SK-N-SH (cell line): ENCODE data around the gene LHX5. TPM values are rescaled to one million over a fixed set of nuclear protein-coding genes. Genes with fewer than 3 reads are reported as not detected.

ENCODE experiments used
- CTCF ChIA-PET: fragments of 300-600, 350-600 bp; formaldehyde crosslinking; extraction: SDS; loops from one replicate; lab custom pipeline; 2021; lab: Yijun Ruan, JAX
- POLR2A ChIA-PET: fragments of 350-600 bp; sonication (Branson Sonifier 250); formaldehyde crosslinking; extraction: SDS; loops from one replicate; lab custom pipeline; 2020; ENCODE audit warnings: antibody characterized with exemption, inconsistent platforms; lab: Yijun Ruan, JAX
- DNase-seq: peaks from one replicate; pipeline ENCODE4 v3.0.0; 2012
- H2AFZ ChIP-seq: fragments of 200-600 bp; sonication (generic); 2 replicates; pipeline ENCODE4 v1.8.1; 2016; ENCODE audit warnings: antibody characterized with exemption, mild to moderate bottlenecking, low read depth
- H3F3A ChIP-seq: fragments of 200-600 bp; sonication (generic); replicated peaks from 2 replicates; pipeline ENCODE3; 2016; ENCODE audit warnings: antibody characterized with exemption, mild to moderate bottlenecking; ENCODE audit not compliant: insufficient read depth
- H3K27ac ChIP-seq, 2 experiments: fragments of 200-500 bp in 1 of 2; fragments of 200-600 bp in 1 of 2; sonication (Bioruptor generic) in 1 of 2; sonication (generic), shearing (Covaris generic) in 1 of 2; 2 replicates each; pipeline versions ENCODE4 v1.5.1 to v1.6.1; 2014 to 2016; ENCODE audit warnings: low read depth in 2 of 2, inconsistent platforms in 1 of 2, low read length in 1 of 2, mild to moderate bottlenecking in 1 of 2, mixed read lengths in 1 of 2
- H3K27me3 ChIP-seq: fragments of 200-600 bp; sonication (generic), shearing (Covaris generic); 2 replicates; pipeline ENCODE4 v1.6.1; 2016; ENCODE audit warnings: mixed run types; ENCODE audit not compliant: insufficient read depth
- H3K36me3 ChIP-seq, 2 experiments: fragments of 200-500 bp in 1 of 2; fragments of 200-600 bp in 1 of 2; sonication (Bioruptor generic) in 1 of 2; sonication (generic) in 1 of 2; replicated peaks in 1 of 2; 2 replicates each; pipeline versions ENCODE3 to v1.5.1; 2014 to 2016; ENCODE audit warnings: low read length in 1 of 2, mild to moderate bottlenecking in 1 of 2; ENCODE audit not compliant: insufficient read depth in 2 of 2, control insufficient read depth in 1 of 2
- H3K4me1 ChIP-seq, 2 experiments: fragments of 200-500 bp in 1 of 2; fragments of 200-600 bp in 1 of 2; sonication (Bioruptor generic) in 1 of 2; sonication (generic), shearing (Covaris generic) in 1 of 2; 2 replicates each; pipeline versions ENCODE4 v1.5.1 to v1.6.1; 2014 to 2016; ENCODE audit warnings: low read depth in 1 of 2, low read length in 1 of 2, mixed run types in 1 of 2; ENCODE audit not compliant: insufficient read depth in 2 of 2, control insufficient read depth in 1 of 2
- H3K4me2 ChIP-seq: fragments of 200-600 bp; sonication (generic), shearing (Covaris generic); 2 replicates; pipeline ENCODE4 v1.6.1; 2017; ENCODE audit warnings: mixed run types
- H3K4me3 ChIP-seq, 2 experiments: fragments of 200-500 bp in 1 of 2; fragments of 200-600 bp in 1 of 2; sonication (Bioruptor generic) in 1 of 2; sonication (generic), shearing (Covaris generic) in 1 of 2; 2 replicates each; pipeline versions ENCODE4 v1.5.1 to v1.8.1; 2014 to 2016; ENCODE audit warnings: low read depth in 2 of 2, inconsistent platforms in 1 of 2, low read length in 1 of 2, mild to moderate bottlenecking in 1 of 2, mixed read lengths in 1 of 2, moderate library complexity in 1 of 2
- H3K79me2 ChIP-seq: fragments of 200-600 bp; sonication (generic); 2 replicates; pipeline ENCODE4 v1.8.1; 2017; ENCODE audit warnings: mild to moderate bottlenecking; ENCODE audit not compliant: insufficient read depth
- H3K9ac ChIP-seq: fragments of 200-600 bp; sonication (generic); 2 replicates; pipeline ENCODE4 v1.6.1; 2017; ENCODE audit warnings: mixed run types
- H3K9me2 ChIP-seq: fragments of 200-600 bp; sonication (generic); 2 replicates; pipeline ENCODE4 v1.6.1; 2017; ENCODE audit warnings: mixed run types
- H3K9me3 ChIP-seq: fragments of 200-600 bp; sonication (generic); 2 replicates; pipeline ENCODE4 v1.6.1; 2017; ENCODE audit warnings: mixed run types, mild to moderate bottlenecking, moderate library complexity
- H4K20me1 ChIP-seq: fragments of 200-600 bp; sonication (generic); 2 replicates; pipeline ENCODE4 v1.6.1; 2017; ENCODE audit warnings: mild to moderate bottlenecking, mixed run types; ENCODE audit not compliant: insufficient read depth
- EP300 ChIP-seq, 2 experiments: IDR thresholded peaks; 2 replicates each; pipeline versions ENCODE4 v1.4.0 to v1.6.1; 2012; ENCODE audit warnings: borderline replicate concordance in 1 of 2, low read depth in 1 of 2, low read length in 1 of 2
- EZH2phosphoT487 ChIP-seq: fragments of 200-600 bp; sonication (generic); IDR thresholded peaks from 2 replicates; pipeline ENCODE4 v1.6.1; 2017; ENCODE audit warnings: low read depth, mixed run types, mild to moderate bottlenecking, antibody characterized with exemption, moderate library complexity, borderline replicate concordance
- FOSL2 ChIP-seq: IDR thresholded peaks from 2 replicates; pipeline ENCODE4 v1.4.0; 2012; ENCODE audit warnings: low read depth, mild to moderate bottlenecking, moderate library complexity, borderline replicate concordance
- GABPA ChIP-seq: IDR thresholded peaks from 2 replicates; pipeline ENCODE4 v1.4.0; 2012; ENCODE audit warnings: low read depth, mild to moderate bottlenecking
- MEF2A ChIP-seq: IDR thresholded peaks from 2 replicates; pipeline ENCODE4 v1.4.0; 2012; ENCODE audit warnings: low read depth, borderline replicate concordance
- MXI1 ChIP-seq: IDR thresholded peaks from 2 replicates; pipeline ENCODE4 v1.6.1; 2012; ENCODE audit warnings: mild to moderate bottlenecking, low read depth, low read length, improper control_type of control experiment
- POLR2AphosphoS5 ChIP-seq: IDR thresholded peaks from 2 replicates; pipeline ENCODE4 v1.6.1; 2012; ENCODE audit warnings: low read depth, low read length
- RAD21 ChIP-seq: IDR thresholded peaks from 2 replicates; pipeline ENCODE4 v1.6.1; 2012; ENCODE audit warnings: mild to moderate bottlenecking, low read length
- RXRA ChIP-seq: IDR thresholded peaks from 2 replicates; pipeline ENCODE4 v1.4.0; 2012; ENCODE audit warnings: low read depth, mild to moderate bottlenecking, borderline replicate concordance
- SMC3 ChIP-seq: IDR thresholded peaks from 2 replicates; pipeline ENCODE4 v1.6.1; 2012; ENCODE audit warnings: low read depth, low read length, improper control_type of control experiment
- TEAD4 ChIP-seq: IDR thresholded peaks from 2 replicates; pipeline ENCODE4 v1.4.0; 2012; ENCODE audit warnings: mild to moderate bottlenecking, borderline replicate concordance; ENCODE audit not compliant: insufficient read depth
- YY1 ChIP-seq: IDR thresholded peaks from 2 replicates; pipeline ENCODE4 v1.4.0; 2012; ENCODE audit warnings: low read depth, mild to moderate bottlenecking
- WGBS: methylation state at CpG from one replicate; pipeline ENCODE4 v1.1.6; 2017; ENCODE audit warnings: low lambda C conversion rate; 5-methylcytosine and 5-hydroxymethylcytosine counted together
- polyA plus RNA-seq, 3 experiments: library from polyadenylated mRNA; depleted of rRNA; stranded (reverse); fragments of >200 nt; gene quantifications; 2 replicates each; pipeline ENCODE4 v1.2.3, GENCODE V29; 2012
- TF ChIP-seq, protein P1 (sequence below): IDR thresholded peaks from 2 replicates; pipeline ENCODE4 v1.4.0; 2012; ENCODE audit warnings: low read depth, borderline replicate concordance
- TF ChIP-seq, protein P2 (sequence below): IDR thresholded peaks from 2 replicates; pipeline ENCODE4 v1.4.0; 2012; ENCODE audit warnings: low read depth, borderline replicate concordance

The LHX5 gene
- polyA plus RNA-seq, 1 of the 3 experiments (the other 2 are of a cell fraction) = not detected

DNA sequence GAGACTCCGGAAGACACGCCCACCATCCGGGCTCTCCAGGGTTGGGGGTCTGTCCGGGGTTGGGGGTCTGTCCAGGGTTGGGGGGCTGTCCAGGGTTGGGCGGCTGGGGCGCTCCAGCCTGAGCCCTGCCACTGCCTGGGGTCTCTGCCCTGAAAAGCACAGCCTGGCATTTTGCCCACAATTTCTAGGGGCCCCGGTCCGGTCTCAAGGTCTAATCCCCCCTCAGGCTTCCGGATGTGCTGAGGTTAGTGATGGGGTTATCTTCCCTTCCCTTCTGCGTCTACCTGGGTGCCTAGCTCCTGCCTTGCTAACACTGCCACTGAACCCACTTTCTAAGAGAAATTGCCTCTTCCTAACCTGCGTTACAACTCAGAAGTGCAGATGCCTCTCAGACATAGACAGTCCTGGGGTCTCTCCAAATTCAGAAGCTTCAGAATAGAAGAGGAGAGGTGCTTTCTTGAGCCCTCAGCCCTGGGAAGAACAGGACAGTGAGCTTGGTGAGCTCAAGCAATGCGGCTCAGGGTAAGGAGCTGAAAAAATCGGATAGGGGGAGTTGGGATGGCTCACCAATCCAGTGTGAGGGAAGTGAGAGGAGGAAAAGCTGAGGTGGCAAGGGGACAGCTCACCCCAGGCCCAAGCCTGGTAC is 5.7 kb downstream of the LHX5 start:
- TF ChIP-seq MEF2A (no peak), EP300 (IDR thresholded peaks at IDR 0.05; ENCODE audit: borderline replicate concordance in 1 of 2, low read depth in 1 of 2, low read length in 1 of 2) (no peak), RAD21 (no peak), RXRA (no peak), GABPA (no peak), MXI1 (no peak), EZH2phosphoT487 (no peak), FOSL2 (no peak), POLR2AphosphoS5 (no peak), YY1 (no peak)
- TF ChIP-seq, protein P1, sequence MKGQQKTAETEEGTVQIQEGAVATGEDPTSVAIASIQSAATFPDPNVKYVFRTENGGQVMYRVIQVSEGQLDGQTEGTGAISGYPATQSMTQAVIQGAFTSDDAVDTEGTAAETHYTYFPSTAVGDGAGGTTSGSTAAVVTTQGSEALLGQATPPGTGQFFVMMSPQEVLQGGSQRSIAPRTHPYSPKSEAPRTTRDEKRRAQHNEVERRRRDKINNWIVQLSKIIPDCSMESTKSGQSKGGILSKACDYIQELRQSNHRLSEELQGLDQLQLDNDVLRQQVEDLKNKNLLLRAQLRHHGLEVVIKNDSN = no peak
- TF ChIP-seq, protein P2, sequence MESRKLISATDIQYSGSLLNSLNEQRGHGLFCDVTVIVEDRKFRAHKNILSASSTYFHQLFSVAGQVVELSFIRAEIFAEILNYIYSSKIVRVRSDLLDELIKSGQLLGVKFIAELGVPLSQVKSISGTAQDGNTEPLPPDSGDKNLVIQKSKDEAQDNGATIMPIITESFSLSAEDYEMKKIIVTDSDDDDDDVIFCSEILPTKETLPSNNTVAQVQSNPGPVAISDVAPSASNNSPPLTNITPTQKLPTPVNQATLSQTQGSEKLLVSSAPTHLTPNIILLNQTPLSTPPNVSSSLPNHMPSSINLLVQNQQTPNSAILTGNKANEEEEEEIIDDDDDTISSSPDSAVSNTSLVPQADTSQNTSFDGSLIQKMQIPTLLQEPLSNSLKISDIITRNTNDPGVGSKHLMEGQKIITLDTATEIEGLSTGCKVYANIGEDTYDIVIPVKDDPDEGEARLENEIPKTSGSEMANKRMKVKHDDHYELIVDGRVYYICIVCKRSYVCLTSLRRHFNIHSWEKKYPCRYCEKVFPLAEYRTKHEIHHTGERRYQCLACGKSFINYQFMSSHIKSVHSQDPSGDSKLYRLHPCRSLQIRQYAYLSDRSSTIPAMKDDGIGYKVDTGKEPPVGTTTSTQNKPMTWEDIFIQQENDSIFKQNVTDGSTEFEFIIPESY = no peak
- CTCF ChIA-PET = interaction anchor here (1.1 kb wide), 1 partner anchor 447 kb away, joined by 5 read pairs; no protein-coding TSS in a partner anchor
- Histone ChIP-seq H3K4me3 (no peak overlapping the region), H3K4me1 (no peaks in the 10 kb centered on the region; a peak in 1 of 4 replicates), H3K36me3 (no peaks in the 10 kb centered on the region), H3K27ac (no peak overlapping the region), H2AFZ (no peak overlapping the region), H3K9me2 (no peaks in the 10 kb centered on the region), H3K27me3 (peaks cover 83% of the 10 kb centered on the region), H3K9me3 (no peaks in the 10 kb centered on the region), H3K4me2 (no peak overlapping the region), H3K9ac (no peak overlapping the region), H3K79me2 (no peaks in the 10 kb centered on the region), H3F3A (no peaks in the 10 kb centered on the region), H4K20me1 (peaks cover 12% of the 10 kb centered on the region; the same call in 1 of the 2 replicates)
- 3% methylated on average over 7 of the region's 13 CpGs for WGBS
- DNase-seq = no peak
- POLR2A ChIA-PET = no interaction called here

DNA sequence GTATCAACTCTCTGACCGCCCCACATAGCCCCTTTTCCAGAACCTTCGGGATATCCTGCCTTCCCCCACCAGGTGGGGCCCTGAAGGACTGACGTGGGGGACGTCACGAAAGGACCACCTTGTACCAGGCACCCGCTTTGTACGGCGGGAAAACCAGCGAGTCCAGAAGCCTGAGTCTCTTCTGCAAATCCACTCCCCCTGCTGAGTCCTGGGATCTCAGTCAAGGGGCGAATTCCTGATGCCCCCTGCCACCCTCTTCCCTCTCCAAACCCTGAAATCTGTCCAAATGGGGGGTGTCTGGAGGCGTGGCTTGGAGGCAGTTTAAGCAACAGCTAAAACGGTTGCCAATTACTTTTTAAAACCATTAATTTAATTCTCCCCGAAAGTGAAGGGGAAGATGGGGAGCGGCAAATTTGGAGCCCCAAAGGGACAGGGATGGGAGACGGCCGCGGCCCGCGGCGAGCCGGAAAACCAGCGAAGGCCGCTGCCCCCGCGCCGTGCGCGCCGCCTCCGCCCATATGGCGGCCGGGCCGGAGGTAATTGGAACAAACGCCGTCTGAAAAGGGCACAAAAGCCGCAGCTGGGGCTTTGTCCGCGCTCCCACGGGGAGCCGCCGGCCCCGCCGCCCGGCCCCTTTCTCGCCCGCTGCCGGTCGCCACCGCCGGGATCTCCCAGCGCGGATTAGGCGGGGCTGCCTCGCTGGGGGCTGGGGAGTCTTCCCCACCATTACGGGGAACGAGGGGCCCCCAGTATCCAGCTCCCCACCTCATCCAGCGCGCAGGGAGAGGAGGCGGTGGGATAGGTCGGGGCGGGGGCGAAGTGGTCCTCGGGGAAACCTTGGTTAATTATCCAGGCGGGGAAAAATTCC is 6.6 kb downstream of the LHX5 start:
- H3K27me3 ChIP-seq = peaks cover 74% of the 10 kb centered on the region
- H3K9ac ChIP-seq = no peak overlapping the region
- ChIA-PET CTCF (interaction anchor here (0.6 to 1.1 kb wide), 3 partner anchors 9 to 447 kb away, joined by 3 to 4 read pairs (median 4); no protein-coding TSS in a partner anchor), POLR2A (no interaction called here)
- no peaks in the 10 kb centered on the region; a peak in 1 of 4 replicates for H3K4me1 ChIP-seq
- peak; percentile 60 for DNase-seq
- H3K27ac ChIP-seq = no peak overlapping the region
- H2AFZ ChIP-seq = no peak overlapping the region
- H3F3A ChIP-seq = no peaks in the 10 kb centered on the region
- peak overlapping the region; percentile 44 for H3K4me2 ChIP-seq
- no peaks in the 10 kb centered on the region for H3K9me2 ChIP-seq
- no peaks in the 10 kb centered on the region for H3K36me3 ChIP-seq
- no peaks in the 10 kb centered on the region for H3K9me3 ChIP-seq
- 0 out of 2 replicates have a peak, but pooled peaks cover 12% of the 10 kb centered on the region for H4K20me1 ChIP-seq
- TF ChIP-seq SMC3 = no peak
- peak; percentile 91 for TF ChIP-seq EZH2phosphoT487
- no peak for TF ChIP-seq TEAD4
- TF ChIP-seq, all 33 proteins: peak for 1
- Histone ChIP-seq H3K79me2 (no peaks in the 10 kb centered on the region), H3K4me3 (no peak overlapping the region)
- WGBS = 4% methylated on average over 46 of the region's 64 CpGs
